Measurements from ENCODE around the gene PPIF. TPM values are rescaled to one million over a fixed set of nuclear protein-coding genes. Genes with fewer than 3 reads are reported as not detected.
"Not testable (repeated sequence)": the region's sequence is repeated elsewhere in the genome, so short reads cannot be mapped to it uniquely, and the experiment has no call there.

The PPIF gene
- polyA plus RNA-seq, 3 donors = 63.4 to 71.7 (median 64.6) TPM

DNA sequence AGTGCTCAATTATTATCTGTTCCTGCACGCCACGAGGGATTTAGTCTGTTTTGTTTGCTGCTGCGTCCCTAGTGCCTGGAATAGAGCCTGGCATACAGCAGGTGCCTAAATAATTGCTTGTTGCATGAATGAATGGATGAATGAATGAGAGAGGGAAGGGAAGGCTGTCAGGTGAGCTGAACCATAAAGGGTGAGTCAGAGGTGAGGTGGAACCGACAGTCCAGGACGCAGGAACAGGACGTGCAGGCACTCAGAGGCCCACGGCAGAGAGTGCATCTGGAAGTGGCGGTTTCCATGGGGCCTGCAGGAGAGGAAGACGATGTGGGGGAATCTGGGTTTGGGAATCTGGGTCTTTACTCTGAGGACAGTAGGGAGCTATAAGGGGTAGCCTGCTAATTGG lies 17.7 kb upstream of the PPIF start:
- no peak for DNase-seq (ENCODE audit: low read depth in 3 of 3, low spot score in 2 of 3)

DNA sequence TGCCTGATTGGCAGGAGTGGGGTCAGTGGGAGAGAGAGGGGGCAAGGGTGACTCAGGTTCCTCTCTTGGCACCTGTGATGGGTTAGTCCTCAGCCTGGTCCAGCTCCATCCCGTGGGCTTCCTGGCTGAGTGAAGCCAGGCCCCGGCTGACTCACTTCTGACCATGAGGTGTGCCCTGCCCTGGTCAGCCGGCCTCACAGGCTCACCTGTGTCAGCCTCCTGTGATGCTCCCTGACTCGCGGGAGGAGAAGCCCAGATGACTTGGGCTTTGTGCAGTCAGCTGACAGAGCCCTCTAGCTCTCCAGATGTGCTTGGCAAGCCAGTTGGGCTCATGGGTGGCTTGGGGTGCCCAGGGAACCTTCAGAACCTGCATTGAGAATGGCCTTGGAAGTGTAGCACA lies 16.0 kb upstream of the PPIF start:
- DNase-seq (ENCODE audit: low read depth in 3 of 3, low spot score in 2 of 3) = no peak

DNA sequence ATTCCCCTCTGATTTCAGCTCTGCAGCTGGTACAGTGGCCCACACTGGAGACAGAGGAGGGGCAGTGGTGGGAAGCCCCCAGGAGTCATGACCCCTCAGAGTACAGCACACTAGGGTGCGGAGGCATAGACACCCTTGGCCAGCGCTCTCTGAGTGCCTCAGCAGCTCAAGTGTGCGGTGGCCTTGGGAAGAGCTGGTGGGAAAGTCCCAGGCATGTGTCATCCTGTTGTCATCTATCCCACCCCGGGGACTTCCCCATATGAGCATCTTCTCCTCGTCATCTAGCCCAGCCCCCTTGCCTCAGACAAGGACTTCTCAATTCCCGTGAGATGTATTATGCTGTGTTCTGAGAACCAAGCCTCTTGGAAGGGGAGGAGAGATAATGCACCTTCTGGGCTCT lies 15.6 kb upstream of the PPIF start:
- no peak for DNase-seq (ENCODE audit: low read depth in 3 of 3, low spot score in 2 of 3)

DNA sequence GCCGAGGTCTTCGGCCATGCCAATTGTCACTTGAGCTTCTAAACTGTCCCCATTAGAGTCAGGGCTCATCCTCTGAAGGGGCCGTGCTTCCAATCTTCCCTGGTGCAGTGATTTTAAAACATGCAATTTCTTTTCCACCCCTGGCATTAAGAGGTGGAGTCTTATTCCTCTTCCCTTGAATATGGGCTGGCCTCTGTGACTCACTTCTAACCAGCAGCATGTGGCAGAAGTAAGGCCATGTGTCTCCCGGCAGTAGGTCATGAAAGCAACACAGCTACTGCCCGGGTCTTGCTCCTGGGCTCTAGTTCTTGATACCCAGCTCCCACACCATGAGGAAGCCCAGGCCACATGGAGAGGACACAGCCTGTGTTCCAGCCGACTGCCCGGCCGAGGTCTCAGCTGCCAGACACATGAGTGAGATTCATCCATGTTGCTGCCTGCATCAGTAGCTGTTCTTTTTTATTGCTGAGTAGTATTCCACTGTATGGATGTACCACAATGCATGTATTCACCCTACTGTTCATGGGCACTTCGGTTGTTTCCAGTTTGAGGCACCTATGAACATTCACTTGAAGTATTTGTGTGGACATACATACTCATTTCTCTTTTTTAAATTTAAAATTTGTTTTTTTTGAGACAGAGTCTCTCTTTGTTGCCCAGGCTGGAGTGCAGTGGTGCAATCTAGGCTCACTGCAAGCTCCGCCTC lies 14.5 kb upstream of the PPIF start:
- not testable (repeated sequence) for DNase-seq (ENCODE audit: low read depth in 3 of 3, low spot score in 2 of 3)

DNA sequence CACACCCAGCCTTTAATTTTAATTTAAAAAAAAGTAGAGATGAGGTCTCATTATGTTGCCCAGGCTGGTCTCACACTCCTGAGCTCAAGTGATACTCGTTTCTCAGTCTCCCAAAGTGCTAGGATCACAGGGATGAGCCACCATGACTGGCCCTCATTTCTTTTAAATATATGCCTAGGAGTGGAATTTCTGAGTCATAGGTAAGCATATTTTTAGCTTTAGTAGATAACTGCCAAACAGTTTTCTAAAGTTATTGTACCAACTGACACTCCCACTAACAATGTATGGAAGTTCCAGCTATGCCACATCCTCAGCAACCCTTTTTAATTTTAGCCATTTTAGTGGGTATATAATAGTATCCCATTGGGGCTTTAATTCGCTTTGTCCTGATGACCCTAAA lies 13.8 kb upstream of the PPIF start:
- no peak for DNase-seq (ENCODE audit: low read depth in 3 of 3, low spot score in 2 of 3)

- DNase-seq (ENCODE audit: low read depth in 3 of 3, low spot score in 2 of 3) = no peak
Observed at GRCh38 chr10:79334573-79334972, 12.7 kb upstream of the PPIF start.

GRCh38 chr10:79335094-79335469 lies 12.2 kb upstream of the PPIF start:
- DNase-seq (ENCODE audit: low read depth in 3 of 3, low spot score in 2 of 3) = no peak

GRCh38 chr10:79335470-79336235 lies 11.6 kb upstream of the PPIF start:
- no peak for DNase-seq (ENCODE audit: low read depth in 3 of 3, low spot score in 2 of 3)

DNA sequence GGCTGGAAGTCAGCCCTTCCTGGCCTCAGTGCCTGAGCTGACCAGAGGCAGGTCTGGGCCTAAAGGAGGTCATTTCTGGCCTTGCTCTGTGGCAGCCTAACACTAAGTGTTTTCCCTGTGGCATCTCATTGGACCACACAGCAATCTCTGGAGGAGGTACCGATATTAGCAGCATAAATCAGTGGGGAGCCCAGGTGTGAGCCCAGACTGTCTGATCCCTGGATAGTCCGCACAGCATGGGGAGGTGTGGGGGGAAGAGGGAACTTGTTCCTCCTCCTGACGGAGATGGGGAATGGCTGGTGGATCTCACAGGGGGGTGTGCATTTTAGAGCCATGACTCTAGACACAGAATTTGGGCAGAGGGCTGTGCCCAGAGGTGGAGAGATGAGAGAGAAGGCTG lies 11.0 kb upstream of the PPIF start:
- DNase-seq (ENCODE audit: low read depth in 3 of 3, low spot score in 2 of 3) = no peak

DNA sequence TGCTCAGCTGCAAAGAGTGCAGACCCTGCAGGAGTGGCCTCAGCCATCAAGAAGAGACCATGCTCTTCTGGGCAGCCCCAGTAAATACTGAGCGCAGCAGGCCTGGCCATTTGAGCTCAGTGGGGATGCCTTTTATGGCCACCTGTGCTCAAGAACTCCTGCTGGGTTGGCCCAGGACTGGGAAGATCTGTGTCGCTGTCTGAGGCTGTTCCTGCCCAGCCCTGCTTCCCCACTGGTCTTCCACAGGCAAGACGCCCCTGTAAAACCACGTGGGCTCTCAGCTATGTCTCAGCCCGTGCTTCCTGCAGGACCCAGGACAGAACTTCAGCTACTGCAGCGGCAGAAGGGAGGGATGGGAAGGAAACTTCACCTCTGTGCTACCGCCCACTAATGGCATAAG lies 10.5 kb upstream of the PPIF start:
- no peak for DNase-seq (ENCODE audit: low read depth in 3 of 3, low spot score in 2 of 3)

GRCh38 chr10:79337783-79338469 lies 9.3 kb upstream of the PPIF start:
- not testable (repeated sequence) for DNase-seq (ENCODE audit: low read depth in 3 of 3, low spot score in 2 of 3)

DNA sequence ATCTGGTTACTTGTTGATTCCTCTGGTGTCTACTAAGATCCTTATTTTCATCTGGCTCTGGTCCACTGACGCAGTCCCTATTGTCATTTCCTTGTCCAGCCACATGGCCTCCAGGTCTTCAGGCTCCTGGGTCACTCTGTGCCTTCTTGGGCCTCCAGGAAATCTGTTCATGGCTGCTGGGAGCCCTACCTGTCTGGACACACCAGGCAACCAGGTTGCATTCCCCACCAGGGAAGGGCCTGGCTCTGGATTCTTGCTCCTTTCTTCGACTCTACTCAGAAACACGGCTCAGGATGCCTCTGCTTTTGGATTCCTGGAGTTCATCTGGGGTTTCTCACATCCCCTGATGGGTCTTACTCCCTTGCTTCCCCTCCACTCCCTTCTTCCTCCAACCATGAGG lies 8.0 kb upstream of the PPIF start:
- DNase-seq (ENCODE audit: low read depth in 3 of 3, low spot score in 2 of 3) = no peak

DNA sequence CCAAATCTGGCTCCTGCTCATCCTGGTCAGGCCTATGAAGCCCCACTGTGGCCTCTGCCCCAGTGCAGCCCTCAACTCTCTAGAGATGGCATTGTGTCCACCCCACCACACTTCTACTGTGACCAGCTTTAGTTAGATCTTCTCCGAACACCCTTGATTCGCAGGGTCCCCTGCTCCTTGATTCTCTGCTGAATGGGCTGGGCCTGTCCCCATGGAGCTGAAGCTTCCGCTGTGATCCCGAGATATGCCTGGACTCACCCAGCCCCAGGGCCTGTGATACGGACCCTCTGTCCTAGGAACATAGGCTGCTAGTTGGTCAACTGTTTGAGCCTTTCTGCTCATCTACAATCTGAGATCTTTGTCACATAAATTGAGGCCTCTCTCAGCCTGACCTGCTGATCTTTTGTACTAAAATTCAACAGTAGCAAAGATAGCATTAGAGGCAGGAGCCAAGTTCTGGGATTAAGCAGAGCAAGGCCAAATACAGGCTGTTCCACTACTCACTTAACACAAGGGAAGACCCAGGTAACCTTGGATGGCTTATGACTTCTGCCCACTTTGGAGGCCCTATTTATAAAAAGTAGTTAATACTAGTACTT lies 6.5 kb upstream of the PPIF start:
- DNase-seq (ENCODE audit: low read depth in 3 of 3, low spot score in 2 of 3) = no peak

- no peak for DNase-seq (ENCODE audit: low read depth in 3 of 3, low spot score in 2 of 3)
Observed at GRCh38 chr10:79342295-79342761, 4.9 kb upstream of the PPIF start.

GRCh38 chr10:79342811-79343561 lies 4.3 kb upstream of the PPIF start:
- DNase-seq (ENCODE audit: low read depth in 3 of 3, low spot score in 2 of 3) = no peak

- DNase-seq (ENCODE audit: low read depth in 3 of 3, low spot score in 2 of 3) = no peak
Observed at GRCh38 chr10:79344502-79345195, 2.6 kb upstream of the PPIF start.

- DNase-seq (ENCODE audit: low read depth in 3 of 3, low spot score in 2 of 3) = no peak
Observed at GRCh38 chr10:79345241-79346011, 1.8 kb upstream of the PPIF start.

DNA sequence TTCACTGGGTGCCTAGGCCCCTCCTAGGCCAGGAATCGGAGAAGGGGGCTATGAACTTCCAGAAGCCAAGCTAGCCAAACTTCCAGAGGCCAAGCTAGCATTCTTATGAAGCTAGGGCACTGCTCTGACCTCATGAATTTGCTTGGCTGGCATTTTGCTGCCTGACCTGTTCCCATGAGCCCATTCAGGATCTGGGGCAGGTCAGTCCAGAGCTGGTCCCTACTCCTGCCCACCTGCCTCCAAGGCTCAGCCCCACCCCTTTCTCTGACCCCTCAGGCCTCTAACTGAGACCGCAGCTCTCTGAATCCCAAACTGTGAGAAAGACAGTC lies 1.3 kb upstream of the PPIF start:
- DNase-seq (ENCODE audit: low read depth in 3 of 3, low spot score in 2 of 3) = no peak
